ENCODE data around the gene FUOM. TPM values are rescaled to one million over a fixed set of nuclear protein-coding genes. Genes with fewer than 3 reads are reported as not detected.

FUOM gene
- total RNA-seq, 4 donors from 2014 or later, result 7.9 to 12.2 (median 10.5) TPM

DNA sequence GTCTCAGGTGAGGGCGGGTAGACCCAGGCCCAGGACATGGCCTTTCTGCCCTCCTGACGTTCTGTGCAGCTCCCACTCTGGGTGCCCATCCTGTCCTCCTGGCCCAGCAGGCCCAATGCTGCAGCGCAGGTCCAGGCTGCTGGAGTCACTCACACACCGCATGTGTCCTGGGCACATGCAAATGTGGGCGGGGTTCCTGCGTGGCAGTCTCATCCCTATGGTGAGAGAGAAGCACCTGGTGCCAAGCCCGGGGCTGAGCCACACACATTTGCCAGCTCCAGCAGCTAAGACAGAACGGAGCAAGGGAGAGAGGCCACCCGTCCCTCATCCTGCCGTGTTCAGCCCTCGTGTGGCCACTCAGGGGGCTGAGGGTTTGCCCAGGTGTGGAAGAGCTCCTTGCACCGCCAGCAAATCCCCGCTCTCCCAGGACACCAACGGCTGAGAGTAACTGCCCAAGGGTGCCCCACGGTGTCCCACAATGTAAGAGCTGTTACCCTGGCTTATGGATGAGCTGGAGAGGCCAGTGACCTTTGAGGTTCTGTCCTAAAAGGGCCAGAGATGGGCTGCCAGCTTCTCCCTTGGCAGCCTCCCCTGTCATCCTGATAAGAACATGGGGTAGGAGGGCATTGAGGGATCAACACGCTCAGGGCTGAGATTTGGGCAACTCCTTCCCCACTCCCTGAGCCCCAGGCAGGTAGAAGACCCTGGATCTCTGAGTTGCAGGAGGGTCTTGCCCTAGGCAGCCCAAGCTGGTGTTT is 4.4 kb downstream of the FUOM start:
- peaks cover 0 to 4% (median 0%) of the 10 kb centered on the region in 4 donors for H3K36me3 ChIP-seq
- H3K9me3 ChIP-seq, result no peaks in the 10 kb centered on the region
- H3K27ac ChIP-seq (replicated peaks in 1 of 4), result no peak overlapping the region
- 76% methylated on average over 4 of the region's 16 CpGs for WGBS
- TF ChIP-seq, protein P1, sequence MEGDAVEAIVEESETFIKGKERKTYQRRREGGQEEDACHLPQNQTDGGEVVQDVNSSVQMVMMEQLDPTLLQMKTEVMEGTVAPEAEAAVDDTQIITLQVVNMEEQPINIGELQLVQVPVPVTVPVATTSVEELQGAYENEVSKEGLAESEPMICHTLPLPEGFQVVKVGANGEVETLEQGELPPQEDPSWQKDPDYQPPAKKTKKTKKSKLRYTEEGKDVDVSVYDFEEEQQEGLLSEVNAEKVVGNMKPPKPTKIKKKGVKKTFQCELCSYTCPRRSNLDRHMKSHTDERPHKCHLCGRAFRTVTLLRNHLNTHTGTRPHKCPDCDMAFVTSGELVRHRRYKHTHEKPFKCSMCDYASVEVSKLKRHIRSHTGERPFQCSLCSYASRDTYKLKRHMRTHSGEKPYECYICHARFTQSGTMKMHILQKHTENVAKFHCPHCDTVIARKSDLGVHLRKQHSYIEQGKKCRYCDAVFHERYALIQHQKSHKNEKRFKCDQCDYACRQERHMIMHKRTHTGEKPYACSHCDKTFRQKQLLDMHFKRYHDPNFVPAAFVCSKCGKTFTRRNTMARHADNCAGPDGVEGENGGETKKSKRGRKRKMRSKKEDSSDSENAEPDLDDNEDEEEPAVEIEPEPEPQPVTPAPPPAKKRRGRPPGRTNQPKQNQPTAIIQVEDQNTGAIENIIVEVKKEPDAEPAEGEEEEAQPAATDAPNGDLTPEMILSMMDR (IDR thresholded peaks at IDR 0.05), result no peak
- no peak for TF ChIP-seq EP300 (IDR thresholded peaks at IDR 0.05)
- TF ChIP-seq POLR2A (IDR thresholded peaks at IDR 0.05; ENCODE audit: low read depth), result no peak
- no peak for TF ChIP-seq POLR2AphosphoS5 (IDR thresholded peaks at IDR 0.05)
- intact Hi-C loops (cut with DNase I), result no loop called here
- no peak for DNase-seq (ENCODE audit: extremely low spot score)
- no peak overlapping the region for H3K4me3 ChIP-seq
- H3K4me1 ChIP-seq, result peaks cover 16 to 22% (median 17%) of the 10 kb centered on the region in 4 donors
- peaks cover 0 to 86% (median 10%) of the 10 kb centered on the region in 4 donors for H3K27me3 ChIP-seq

DNA sequence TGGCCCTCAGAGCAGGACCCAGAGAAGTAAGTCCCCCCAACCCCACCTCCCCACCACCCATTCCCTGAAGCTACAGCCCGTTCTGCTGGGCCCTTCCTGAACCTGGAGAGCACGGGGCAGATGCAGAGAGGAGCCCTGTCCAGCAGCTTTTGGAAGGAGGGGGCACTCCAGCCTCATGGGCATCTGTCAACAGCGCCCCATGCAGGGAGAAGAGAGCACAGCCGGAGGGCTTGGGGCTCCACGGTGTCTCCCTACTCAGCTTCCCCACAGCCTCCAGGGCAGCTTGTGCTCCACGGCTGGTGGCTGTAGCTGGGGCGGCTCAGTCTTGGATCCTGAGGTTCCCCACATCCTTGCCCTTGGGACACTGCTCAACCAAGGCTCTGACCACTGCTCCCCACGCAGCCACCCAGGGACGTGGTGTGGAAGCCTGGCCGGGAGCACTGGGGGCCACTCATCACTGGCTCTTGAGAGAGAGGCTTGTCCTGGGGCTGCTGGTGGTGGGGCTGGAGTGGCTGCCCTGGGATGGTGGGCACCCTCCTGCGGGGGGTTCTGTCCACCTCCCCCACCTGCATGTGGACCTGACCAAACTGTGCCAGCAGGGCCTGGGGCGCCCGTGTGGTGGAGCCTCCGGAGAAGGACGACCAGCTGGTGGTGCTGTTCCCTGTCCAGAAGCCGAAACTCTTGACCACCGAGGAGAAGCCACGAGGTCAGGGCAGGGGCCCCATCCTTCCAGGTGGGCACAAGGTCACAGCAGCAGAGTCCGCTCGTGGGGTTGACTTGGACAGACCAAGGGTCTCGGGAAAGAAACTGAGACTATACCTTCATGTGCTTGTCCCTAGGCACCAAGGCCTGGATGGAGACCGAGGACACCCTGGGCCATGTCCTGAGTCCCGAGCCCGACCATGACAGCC is 6.2 kb downstream of the FUOM start:
- Histone ChIP-seq H3K9me3 (no peaks in the 10 kb centered on the region), H3K27me3 (peaks cover 0 to 91% (median 12%) of the 10 kb centered on the region in 4 donors), H3K4me1 (peaks cover 4 to 8% (median 5%) of the 10 kb centered on the region in 4 donors), H3K4me3 (no peak overlapping the region), H3K27ac (replicated peaks in 1 of 4) (no peak overlapping the region), H3K36me3 (peaks cover 0 to 4% (median 0%) of the 10 kb centered on the region in 4 donors)
- WGBS, result 59% methylated on average over 8 of the region's 24 CpGs
- no peak for DNase-seq (ENCODE audit: extremely low spot score)
- intact Hi-C loops (cut with DNase I), result no loop called here
- TF ChIP-seq POLR2AphosphoS5 (IDR thresholded peaks at IDR 0.05), result no peak
- TF ChIP-seq, protein P1 (IDR thresholded peaks at IDR 0.05), result no peak
- no peak for TF ChIP-seq POLR2A (IDR thresholded peaks at IDR 0.05; ENCODE audit: low read depth)
- TF ChIP-seq EP300 (IDR thresholded peaks at IDR 0.05), result no peak

DNA sequence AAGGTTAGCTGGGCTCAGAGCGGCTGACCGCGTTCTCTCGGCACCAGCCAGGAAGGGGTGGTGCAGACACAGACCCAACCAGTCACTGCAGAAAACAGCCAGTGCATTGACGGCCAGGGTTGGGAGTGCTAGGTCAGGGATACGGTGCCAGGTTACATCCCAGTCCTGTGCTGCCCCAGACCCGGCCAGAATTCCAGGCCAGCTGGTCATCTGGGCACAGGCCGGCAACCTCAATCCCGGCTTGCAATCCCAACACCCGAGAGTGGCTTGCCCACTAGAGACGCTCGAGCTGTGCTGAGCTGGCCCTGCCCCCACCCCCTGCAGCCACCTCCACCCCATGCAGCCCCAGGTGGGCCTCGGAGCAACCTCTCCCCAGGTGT is 6.9 kb downstream of the FUOM start:
- intact Hi-C loops (cut with DNase I), result no loop called here
- peaks cover 0 to 4% (median 0%) of the 10 kb centered on the region in 4 donors for H3K4me1 ChIP-seq
- peaks cover 0 to 4% (median 0%) of the 10 kb centered on the region in 4 donors for H3K36me3 ChIP-seq
- DNase-seq (ENCODE audit: extremely low spot score), result no peak
- H3K9me3 ChIP-seq, result no peaks in the 10 kb centered on the region
- peaks cover 0 to 91% (median 14%) of the 10 kb centered on the region in 4 donors for H3K27me3 ChIP-seq
- no peak overlapping the region for H3K27ac ChIP-seq (replicated peaks in 1 of 4)
- no peak for TF ChIP-seq POLR2AphosphoS5 (IDR thresholded peaks at IDR 0.05)
- no peak for TF ChIP-seq POLR2A (IDR thresholded peaks at IDR 0.05; ENCODE audit: low read depth)
- TF ChIP-seq, protein P1 (IDR thresholded peaks at IDR 0.05), result no peak
- no peak for TF ChIP-seq EP300 (IDR thresholded peaks at IDR 0.05)
- no peak overlapping the region for H3K4me3 ChIP-seq
- 42% methylated on average over 4 of the region's 13 CpGs for WGBS

DNA sequence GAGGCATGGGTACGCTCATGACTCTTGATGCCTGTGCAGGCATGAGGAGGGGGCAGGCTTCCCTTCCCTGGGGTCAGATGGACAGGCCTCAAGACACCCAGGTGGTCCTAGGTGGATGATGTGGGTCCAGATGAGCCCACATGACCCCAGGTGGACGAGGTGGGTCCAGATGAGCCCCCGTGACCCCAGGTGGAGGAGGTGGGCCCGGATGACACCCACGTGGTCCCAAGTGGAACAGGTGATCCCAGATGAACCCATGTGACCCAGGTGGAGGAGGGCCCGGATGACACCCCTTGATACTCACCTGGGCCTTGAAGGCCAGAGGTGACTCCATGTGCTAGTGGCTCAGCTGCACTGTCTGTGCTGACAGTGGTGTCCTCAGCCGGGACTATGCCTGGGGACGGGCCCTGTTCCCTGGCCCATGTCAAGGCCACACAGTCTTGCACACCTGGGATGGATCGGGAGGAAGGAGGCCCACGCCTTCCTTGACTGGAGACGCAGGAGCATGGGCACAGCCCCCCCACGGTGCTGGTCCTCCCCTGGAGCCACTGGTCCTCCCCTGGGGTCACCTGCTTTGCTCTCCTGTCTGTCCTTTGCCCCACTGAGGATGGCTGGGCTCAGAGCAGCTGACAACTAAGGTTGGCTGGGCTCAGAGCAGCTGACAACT is 7.4 kb downstream of the FUOM start:
- Histone ChIP-seq H3K27me3 (peaks cover 0 to 91% (median 13%) of the 10 kb centered on the region in 4 donors), H3K36me3 (peaks cover 0 to 2% (median 0%) of the 10 kb centered on the region in 4 donors), H3K9me3 (no peaks in the 10 kb centered on the region), H3K27ac (replicated peaks in 1 of 4) (no peak overlapping the region), H3K4me1 (peaks cover 0 to 4% (median 0%) of the 10 kb centered on the region in 4 donors), H3K4me3 (no peak overlapping the region)
- TF ChIP-seq, protein P1 (IDR thresholded peaks at IDR 0.05), result no peak
- TF ChIP-seq POLR2A (IDR thresholded peaks at IDR 0.05; ENCODE audit: low read depth), result no peak
- TF ChIP-seq POLR2AphosphoS5 (IDR thresholded peaks at IDR 0.05), result no peak
- TF ChIP-seq EP300 (IDR thresholded peaks at IDR 0.05), result no peak
- intact Hi-C loops (cut with DNase I), result no loop called here
- 94% methylated on average over 2 of the region's 12 CpGs for WGBS
- DNase-seq (ENCODE audit: extremely low spot score), result no peak

Data from esophagus muscularis mucosa (tissue), 4 donors.